Measurements from ENCODE around the gene ADCY2.

ADCY2 gene

GRCh38 chr5:7872517-7873130, 476.7 kb downstream of the ADCY2 start:
- Histone ChIP-seq H3K79me2 (ENCODE audit: control insufficient read depth, low read length) (peaks cover 95% of the 10 kb centered on the region), H3K4me1 (ENCODE audit: control insufficient read depth, low read length) (peaks cover 33% of the 10 kb centered on the region), H3F3A (ENCODE audit: control insufficient read depth, insufficient read depth) (no peaks in the 10 kb centered on the region), H3K27ac (ENCODE audit: low read depth, low read length) (no peak overlapping the region), H3K36me3 (ENCODE audit: control insufficient read depth, low read length) (peaks cover 81% of the 10 kb centered on the region), H3K4me3 (ENCODE audit: low read length) (no peak overlapping the region), H3K9me2 (replicated peaks; ENCODE audit: control insufficient read depth, low read length) (no peaks in the 10 kb centered on the region), H3K4me2 (ENCODE audit: low read length) (no peak overlapping the region; the same call in 1 of the 2 replicates), H4K20me1 (ENCODE audit: control insufficient read depth, insufficient read depth, low read depth, low read length) (peaks cover 26% of the 10 kb centered on the region), H3K9me3 (ENCODE audit: control insufficient read depth, insufficient read depth, low read length) (no peaks in the 10 kb centered on the region), H3K27me3 (ENCODE audit: control insufficient read depth, low read length) (no peaks in the 10 kb centered on the region)
- TF ChIP-seq EZH2phosphoT487 (IDR thresholded peaks at IDR 0.05; ENCODE audit: borderline replicate concordance, low read length) (no peak), CTCF (IDR thresholded peaks at IDR 0.05; ENCODE audit: low read depth, low read length, poor library complexity, severe bottlenecking) (no peak)

- peaks cover 95% of the 10 kb centered on the region for H3K79me2 ChIP-seq (ENCODE audit: control insufficient read depth, low read length)
- H3K9me2 ChIP-seq (replicated peaks; ENCODE audit: control insufficient read depth, low read length) = no peaks in the 10 kb centered on the region
- no peaks in the 10 kb centered on the region for H3K27me3 ChIP-seq (ENCODE audit: control insufficient read depth, low read length)
- H4K20me1 ChIP-seq (ENCODE audit: control insufficient read depth, insufficient read depth, low read depth, low read length) = peaks cover 26% of the 10 kb centered on the region
- peaks cover 30% of the 10 kb centered on the region for H3K4me1 ChIP-seq (ENCODE audit: control insufficient read depth, low read length)
- H3K36me3 ChIP-seq (ENCODE audit: control insufficient read depth, low read length) = peaks cover 85% of the 10 kb centered on the region
- H3K4me3 ChIP-seq (ENCODE audit: low read length) = no peak overlapping the region
- H3K9me3 ChIP-seq (ENCODE audit: control insufficient read depth, insufficient read depth, low read length) = no peaks in the 10 kb centered on the region
- no peak overlapping the region for H3K4me2 ChIP-seq (ENCODE audit: low read length)
- TF ChIP-seq EZH2phosphoT487 (IDR thresholded peaks at IDR 0.05; ENCODE audit: borderline replicate concordance, low read length) = no peak
- TF ChIP-seq CTCF (IDR thresholded peaks at IDR 0.05; ENCODE audit: low read depth, low read length, poor library complexity, severe bottlenecking) = no peak
- no peak overlapping the region for H3K27ac ChIP-seq (ENCODE audit: low read depth, low read length)
- H3F3A ChIP-seq (ENCODE audit: control insufficient read depth, insufficient read depth) = no peaks in the 10 kb centered on the region
Observed at GRCh38 chr5:7873216-7873615, 477.3 kb downstream of the ADCY2 start.

GRCh38 chr5:7874639-7875038, 478.7 kb downstream of the ADCY2 start:
- Histone ChIP-seq H3K9me2 (replicated peaks; ENCODE audit: control insufficient read depth, low read length) (no peaks in the 10 kb centered on the region), H3K27me3 (ENCODE audit: control insufficient read depth, low read length) (no peaks in the 10 kb centered on the region), H3K79me2 (ENCODE audit: control insufficient read depth, low read length) (peaks cover 93% of the 10 kb centered on the region), H3K4me3 (ENCODE audit: low read length) (no peak overlapping the region), H3K4me1 (ENCODE audit: control insufficient read depth, low read length) (peaks cover 30% of the 10 kb centered on the region), H3F3A (ENCODE audit: control insufficient read depth, insufficient read depth) (no peaks in the 10 kb centered on the region), H3K36me3 (ENCODE audit: control insufficient read depth, low read length) (peaks cover 94% of the 10 kb centered on the region), H3K27ac (ENCODE audit: low read depth, low read length) (no peak overlapping the region), H3K4me2 (ENCODE audit: low read length) (no peak overlapping the region), H3K9me3 (ENCODE audit: control insufficient read depth, insufficient read depth, low read length) (no peaks in the 10 kb centered on the region), H4K20me1 (ENCODE audit: control insufficient read depth, insufficient read depth, low read depth, low read length) (peaks cover 25% of the 10 kb centered on the region)
- TF ChIP-seq CTCF (IDR thresholded peaks at IDR 0.05; ENCODE audit: low read depth, low read length, poor library complexity, severe bottlenecking) (no peak), EZH2phosphoT487 (IDR thresholded peaks at IDR 0.05; ENCODE audit: borderline replicate concordance, low read length) (no peak)

All from DOHH2 (cell line).